Stimulated activated CD4-positive, alpha-beta T cell treated with anti-CD3 and anti-CD28 coated beads, Interleukin-2, amount 100 ng/mL, for 4 hours (primary cell): ENCODE measurements around the gene CCNH.

Experiments
- DNase-seq: peaks from one replicate; pipeline ENCODE4 v3.0.0-alpha.2; 2020; ENCODE audit warnings: low read depth

The CCNH gene

GRCh38 chr5:87412630-87413342 lies at the start of gene CCNH:
TSS of gene CCNH (minus strand) at chr5:87412930. CDS start at chr5:87412794, 136 bp downstream.
- peak; percentile 97 for DNase-seq

DNA sequence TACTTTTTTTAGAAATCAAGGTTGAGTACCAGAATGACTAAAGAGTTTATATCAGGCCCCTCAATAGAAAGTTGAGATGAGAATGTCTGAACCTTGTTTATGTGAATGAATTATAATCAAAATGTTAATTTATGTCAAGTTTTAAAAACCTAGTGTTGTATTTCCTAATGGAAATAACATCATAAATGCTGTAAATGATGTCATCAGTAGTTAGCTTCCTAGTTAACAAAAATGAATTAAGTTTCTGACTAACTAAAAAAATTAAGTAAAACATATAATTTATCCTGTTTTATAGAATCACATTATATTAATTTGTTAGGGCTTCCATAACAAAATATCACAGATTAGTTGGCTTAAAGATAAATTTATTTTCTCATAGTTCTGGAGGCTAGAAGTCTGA lies 45.0 kb upstream of the CCNH start:
- DNase-seq, result no peak

- no peak for DNase-seq
Observed at GRCh38 chr5:87453801-87454200, 41.1 kb upstream of the CCNH start.

- no peak for DNase-seq
Observed at GRCh38 chr5:87452837-87453236, 40.1 kb upstream of the CCNH start.

- no peak for DNase-seq
Observed at GRCh38 chr5:87442419-87442818, 29.7 kb upstream of the CCNH start.

GRCh38 chr5:87438231-87438630 lies 25.5 kb upstream of the CCNH start:
- no peak for DNase-seq

DNA sequence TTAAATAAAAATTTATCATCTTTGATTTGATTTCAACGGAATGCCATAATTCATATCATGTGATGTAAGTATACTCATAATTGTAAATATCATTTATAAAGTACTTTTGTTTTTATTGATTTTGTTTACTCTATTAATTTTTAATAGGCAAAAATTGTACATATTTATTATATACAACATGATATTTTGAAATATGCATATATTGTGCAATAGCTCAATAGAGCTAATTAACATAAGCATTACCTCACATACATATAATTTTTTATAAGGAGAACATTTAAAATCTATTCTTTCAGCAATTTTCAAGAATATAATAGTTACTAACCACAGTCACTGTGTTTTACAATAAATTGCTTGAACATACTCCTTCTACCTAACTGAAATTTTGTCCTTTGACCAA lies 25.0 kb upstream of the CCNH start:
- DNase-seq, result no peak

GRCh38 chr5:87435144-87435694 lies 22.5 kb upstream of the CCNH start:
- DNase-seq, result no peak

GRCh38 chr5:87434461-87434860 lies 21.7 kb upstream of the CCNH start:
- DNase-seq, result no peak

- no peak for DNase-seq
Observed at GRCh38 chr5:87433945-87434344, 21.2 kb upstream of the CCNH start.

- DNase-seq, result no peak
Observed at GRCh38 chr5:87432460-87432859, 19.7 kb upstream of the CCNH start.

DNA sequence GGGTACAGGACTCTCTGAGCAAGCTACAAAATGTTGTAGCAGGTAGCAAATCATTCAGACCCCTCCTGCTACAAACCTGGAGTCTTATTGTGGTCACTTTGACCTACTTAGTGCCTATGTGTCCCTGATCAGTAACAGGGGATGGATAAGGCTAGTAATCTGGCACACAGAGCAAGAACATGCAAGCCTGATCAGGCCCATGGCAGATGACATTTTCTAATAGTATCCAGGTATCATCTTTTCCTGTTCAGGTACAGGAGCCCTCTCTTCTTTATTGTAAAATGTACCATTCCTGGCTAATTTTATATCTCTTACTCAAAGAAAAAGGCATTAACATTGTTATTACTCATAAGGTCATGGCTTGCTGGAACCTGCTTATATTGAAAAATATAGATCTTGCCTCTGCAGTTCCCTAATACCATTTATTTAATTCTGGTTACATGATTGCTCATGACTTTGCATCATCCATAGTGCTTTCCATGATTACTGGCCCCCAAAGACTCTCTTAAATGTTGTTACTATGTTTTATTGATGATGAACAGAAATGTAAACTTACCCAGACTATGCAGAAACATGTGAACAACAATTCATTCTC lies 18.2 kb upstream of the CCNH start:
- DNase-seq, result no peak

DNA sequence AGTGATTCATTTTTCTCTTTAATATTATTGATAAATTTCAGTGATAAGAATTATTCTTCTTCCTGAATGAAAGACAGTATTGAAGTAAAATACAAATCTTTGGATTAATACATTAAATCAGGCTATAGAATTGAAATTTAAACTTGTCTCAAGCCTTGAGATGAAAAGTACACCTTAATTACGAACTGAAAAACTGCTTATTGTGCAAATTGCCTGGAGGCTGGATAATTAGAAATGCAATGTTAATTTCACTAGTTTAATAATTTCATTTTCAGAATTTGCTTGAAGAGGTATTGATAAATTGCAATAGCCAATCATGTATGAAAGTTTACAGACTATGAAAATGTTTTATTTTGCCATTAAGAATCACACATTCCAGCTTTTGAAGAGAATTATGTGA lies 11.0 kb upstream of the CCNH start:
- no peak for DNase-seq

- no peak for DNase-seq
Observed at GRCh38 chr5:87421307-87421706, 8.6 kb upstream of the CCNH start.

DNA sequence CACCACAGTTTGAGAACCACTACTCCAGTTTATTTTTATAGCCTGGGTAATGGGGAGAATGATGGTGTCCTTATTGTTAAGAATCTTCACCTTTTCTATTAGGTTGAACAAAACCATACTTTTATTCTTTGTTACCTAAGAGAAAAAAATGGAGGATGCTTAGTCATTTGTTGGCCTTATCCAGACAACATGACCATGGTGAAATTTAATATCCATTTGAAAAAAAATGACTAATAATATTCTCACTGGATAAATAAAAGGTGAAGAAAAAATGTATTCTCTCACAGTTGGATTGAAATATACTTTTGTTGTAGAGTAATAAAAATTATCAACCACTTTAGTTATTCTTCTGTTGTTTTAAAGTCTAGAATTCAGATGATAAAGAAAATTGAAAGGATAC lies 5.8 kb upstream of the CCNH start:
- no peak for DNase-seq

- DNase-seq, result no peak
Observed at GRCh38 chr5:87413343-87413645, 564 bp upstream of the CCNH start.

DNA sequence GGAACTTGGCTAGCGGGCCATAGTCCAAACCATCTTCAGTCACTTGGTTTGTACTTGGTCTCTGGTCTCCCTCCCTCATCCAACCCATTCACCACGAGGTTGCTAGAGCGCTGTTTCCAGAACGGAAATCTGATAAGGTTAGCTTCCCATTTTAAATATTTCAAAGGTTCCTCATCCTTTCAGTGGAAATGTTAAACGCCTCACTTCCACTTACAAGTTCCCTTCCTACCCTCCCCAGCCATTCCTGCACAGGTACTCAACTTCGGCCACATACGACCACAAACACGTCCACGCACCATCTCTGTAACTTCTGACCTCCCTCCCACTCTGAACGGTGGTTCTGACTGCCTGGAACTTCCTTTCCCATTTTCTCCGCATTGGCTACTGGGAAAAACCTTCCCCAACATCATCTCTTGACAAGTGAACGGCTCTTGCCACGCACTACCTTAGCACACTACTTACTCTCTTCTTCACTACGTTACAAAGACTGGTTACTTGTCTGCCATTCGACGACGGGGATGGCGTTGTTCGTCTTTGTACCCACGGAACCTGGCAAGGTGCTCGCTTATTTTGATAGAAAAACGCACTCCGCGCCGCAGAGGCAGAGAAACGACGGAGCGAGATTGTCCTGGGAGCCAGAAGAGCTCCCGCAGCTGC lies 629 bp downstream of the CCNH start:
- DNase-seq, result peak; percentile 3

DNA sequence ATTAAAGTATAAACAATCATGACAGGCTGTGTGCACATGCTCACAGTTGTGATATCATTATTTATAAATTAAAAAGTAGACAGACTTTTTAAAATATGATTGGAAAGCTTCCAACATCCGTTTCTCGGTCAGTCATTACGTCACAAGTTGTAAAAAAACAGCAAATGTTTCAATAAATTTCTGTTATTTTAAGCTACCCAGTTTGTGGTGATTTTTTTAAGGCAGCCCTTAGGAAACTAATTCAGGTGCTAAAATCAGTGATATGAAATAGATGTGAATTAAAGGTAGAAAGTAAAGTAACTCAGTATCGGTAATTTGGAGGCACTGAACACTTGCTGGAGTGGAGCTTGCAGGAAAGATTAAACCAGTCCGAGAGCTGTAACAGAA lies 1.2 kb downstream of the CCNH start:
- no peak for DNase-seq

DNA sequence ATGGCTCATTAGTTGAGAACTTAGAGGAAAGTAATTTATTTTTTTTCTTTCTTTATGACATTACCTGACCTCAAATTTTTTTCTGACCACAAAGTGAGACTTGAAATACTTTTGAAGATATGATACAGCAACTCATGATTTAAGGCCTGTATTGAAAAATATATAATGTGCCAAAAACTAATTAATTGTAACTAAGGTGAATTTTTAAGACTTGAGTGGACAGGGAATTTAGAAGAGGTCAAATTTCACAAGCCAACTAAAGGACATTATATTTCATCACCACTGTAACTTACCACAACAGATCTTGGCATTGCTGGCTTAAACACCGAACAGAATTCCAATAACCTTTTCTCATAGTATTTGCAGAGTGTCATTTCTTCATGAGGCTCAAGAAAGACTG lies 1.8 kb downstream of the CCNH start:
- DNase-seq, result no peak

DNA sequence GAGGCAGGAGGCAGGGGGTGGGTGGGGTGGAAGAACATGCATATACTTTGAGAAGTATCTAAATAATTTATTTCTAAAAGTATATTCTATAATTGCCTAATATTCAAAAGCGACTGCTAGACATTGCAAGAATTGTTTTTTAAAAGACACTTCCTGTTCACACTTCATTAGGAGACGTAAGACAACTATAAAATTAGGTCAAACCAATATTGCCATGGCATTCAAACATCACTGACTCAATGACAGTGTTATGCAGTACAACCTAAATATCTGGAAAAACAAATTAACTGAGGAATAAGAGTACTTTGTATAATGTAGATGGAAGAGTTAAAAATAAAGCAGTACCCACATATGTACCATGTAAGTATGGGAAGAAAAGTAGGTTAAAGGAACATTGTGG lies 4.5 kb downstream of the CCNH start:
- no peak for DNase-seq

- DNase-seq, result no peak
Observed at GRCh38 chr5:87405472-87406155, 7.1 kb downstream of the CCNH start.

DNA sequence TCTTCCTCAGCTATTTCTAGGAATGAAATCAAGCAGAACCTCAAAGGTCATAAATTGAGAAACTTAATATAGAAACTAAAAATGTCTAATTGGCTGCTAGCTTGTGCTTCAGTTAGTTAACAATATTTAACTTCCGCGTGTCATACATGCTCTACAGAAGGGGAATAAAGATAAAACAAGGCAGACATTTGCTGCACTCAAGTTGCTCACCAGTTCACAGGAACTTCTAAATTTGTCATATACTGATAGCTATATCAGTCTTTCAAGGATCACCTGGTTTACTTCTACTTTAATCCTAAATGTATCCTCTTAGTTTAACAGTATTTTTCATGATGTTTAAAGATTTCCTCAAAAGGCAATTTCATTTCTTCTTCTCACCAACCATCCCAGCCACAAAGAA lies 8.4 kb downstream of the CCNH start:
- no peak for DNase-seq

DNA sequence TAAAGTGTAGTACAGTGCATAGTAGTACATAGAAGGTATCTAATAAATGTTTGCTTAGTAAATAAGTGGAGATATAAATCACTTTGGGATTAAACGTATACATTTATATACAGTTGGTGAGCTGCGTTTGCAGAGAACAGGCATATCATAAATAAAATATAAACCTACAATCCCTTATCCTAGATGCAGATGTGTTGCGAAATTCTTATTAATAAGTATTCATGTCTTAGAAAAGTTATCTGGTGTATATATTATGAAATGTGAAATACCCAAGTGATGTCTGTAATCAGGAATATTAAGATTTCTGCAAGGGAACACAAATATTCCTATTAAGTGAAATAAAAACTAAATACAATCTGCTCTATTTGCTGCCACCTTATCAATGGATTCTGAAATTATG lies 8.8 kb downstream of the CCNH start:
- DNase-seq, result no peak
